ENCODE data around the gene AMHR2. TPM values are rescaled to one million over a fixed set of nuclear protein-coding genes. Genes with fewer than 3 reads are reported as not detected.
A peak's percentile ranks its signal among the peaks of the same experiment; 100 is the strongest.

The AMHR2 gene
- total and polyA plus RNA-seq, 4 donors, result 0.02 to 0.52 (median 0.22) TPM; not detected in 1

DNA sequence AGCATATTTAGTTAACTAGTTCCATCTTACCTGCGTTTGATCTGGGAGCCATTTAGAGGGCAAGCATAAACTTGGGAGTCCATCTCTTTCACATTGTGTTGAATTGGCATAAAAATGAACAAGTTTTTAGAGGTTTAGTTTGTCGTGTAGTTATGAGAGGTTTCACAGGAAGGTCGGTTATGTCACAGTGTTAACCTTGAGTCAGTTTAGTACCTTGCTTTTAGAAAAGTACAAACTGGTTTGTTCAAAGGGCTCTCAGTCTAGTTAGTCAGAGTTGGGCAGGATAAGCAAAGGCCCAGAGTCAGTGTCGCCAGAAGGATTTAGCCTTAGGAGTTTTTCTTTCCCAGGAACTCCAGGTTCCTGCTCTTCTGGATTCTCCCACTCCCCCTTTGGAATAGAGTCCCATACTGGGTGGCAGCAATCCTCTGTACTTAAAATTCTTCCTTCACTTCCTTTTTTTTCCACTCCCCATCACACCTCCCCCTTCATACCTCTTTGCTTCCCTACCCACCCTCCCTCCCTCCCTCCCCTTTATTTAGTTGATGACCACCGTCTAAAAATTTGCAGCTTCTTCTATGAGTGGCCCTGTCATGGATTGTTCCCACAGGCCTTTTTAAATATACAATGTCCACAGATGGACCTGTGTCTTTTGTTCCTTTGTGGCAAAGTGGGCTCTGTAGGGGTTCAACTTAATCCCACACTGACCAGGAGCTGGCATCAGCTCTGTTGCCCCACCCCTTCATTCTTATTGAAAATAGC is 40.3 kb downstream of the AMHR2 start:
- Histone ChIP-seq H3K4me3 (no peak overlapping the region), H3K27ac (ENCODE audit: low read depth in 1 of 2, low read length in 1 of 2) (peak overlapping the region in 1 of 2 donors; percentile 72), H3K4me1 (ENCODE audit: control insufficient read depth in 5 of 5, insufficient read depth in 5 of 5, low read length in 5 of 5) (peaks cover 0 to 19% (median 0%) of the 10 kb centered on the region in 5 donors), H3K27me3 (ENCODE audit: control insufficient read depth in 3 of 3, insufficient read depth in 3 of 3, low read length in 2 of 3) (no peaks in the 10 kb centered on the region), H3K9me3 (ENCODE audit: control insufficient read depth in 4 of 4, insufficient read depth in 3 of 4, low read length in 3 of 4) (no peaks in the 10 kb centered on the region), H3K9ac (ENCODE audit: insufficient read depth in 1 of 2, low read length in 2 of 2) (no peak overlapping the region), H3K36me3 (ENCODE audit: control insufficient read depth in 4 of 4, insufficient read depth in 4 of 4, low read length in 4 of 4) (peaks cover 58 to 91% (median 79%) of the 10 kb centered on the region in 4 donors)
- 65 to 68% methylated on average over 5 of the region's 5 CpGs for WGBS, 2 donors
- ATAC-seq (ENCODE audit: insufficient read depth, low FRiP score), result no peak
- TF ChIP-seq, protein P1, sequence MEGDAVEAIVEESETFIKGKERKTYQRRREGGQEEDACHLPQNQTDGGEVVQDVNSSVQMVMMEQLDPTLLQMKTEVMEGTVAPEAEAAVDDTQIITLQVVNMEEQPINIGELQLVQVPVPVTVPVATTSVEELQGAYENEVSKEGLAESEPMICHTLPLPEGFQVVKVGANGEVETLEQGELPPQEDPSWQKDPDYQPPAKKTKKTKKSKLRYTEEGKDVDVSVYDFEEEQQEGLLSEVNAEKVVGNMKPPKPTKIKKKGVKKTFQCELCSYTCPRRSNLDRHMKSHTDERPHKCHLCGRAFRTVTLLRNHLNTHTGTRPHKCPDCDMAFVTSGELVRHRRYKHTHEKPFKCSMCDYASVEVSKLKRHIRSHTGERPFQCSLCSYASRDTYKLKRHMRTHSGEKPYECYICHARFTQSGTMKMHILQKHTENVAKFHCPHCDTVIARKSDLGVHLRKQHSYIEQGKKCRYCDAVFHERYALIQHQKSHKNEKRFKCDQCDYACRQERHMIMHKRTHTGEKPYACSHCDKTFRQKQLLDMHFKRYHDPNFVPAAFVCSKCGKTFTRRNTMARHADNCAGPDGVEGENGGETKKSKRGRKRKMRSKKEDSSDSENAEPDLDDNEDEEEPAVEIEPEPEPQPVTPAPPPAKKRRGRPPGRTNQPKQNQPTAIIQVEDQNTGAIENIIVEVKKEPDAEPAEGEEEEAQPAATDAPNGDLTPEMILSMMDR (IDR thresholded peaks at IDR 0.05; ENCODE audit: control extremely low read depth, extremely low read depth), result no peak
- DNase-seq, result no peak

DNA sequence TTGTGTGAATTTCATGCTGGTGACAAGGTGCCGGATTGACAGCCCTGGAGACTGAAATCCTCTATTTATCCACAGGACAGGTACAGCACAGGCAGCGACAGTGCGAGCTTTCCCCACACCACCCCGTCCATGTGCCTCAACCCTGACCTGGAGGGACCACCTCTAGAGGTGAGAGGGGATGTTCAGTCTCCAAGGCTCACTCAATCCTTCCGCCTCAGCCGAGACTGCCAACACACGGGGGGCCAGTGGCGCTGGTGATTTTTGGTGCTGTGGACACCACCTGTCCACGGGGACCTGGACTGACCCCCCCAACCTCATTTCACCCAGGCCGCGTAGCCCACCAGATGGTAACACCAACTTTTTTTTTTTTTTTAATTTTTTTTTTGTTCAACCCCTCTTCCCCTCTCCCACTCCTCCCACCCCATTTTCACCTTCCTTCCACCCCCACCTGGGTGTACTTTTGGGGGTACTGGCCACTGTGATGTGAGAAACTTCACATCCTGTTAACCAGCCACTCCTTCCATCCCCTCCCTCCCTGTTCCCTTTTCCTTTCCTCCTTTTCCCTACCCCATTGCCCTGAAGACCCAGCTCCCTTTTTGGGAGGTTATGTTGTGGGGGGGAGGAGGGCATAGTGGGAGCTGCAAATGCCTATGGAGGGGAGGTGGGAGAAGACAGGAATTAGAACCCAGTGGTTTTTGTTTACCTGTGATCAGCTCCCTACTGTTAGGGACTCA is 41.2 kb downstream of the AMHR2 start:
- Histone ChIP-seq H3K27me3 (ENCODE audit: control insufficient read depth in 3 of 3, insufficient read depth in 3 of 3, low read length in 2 of 3) (no peaks in the 10 kb centered on the region), H3K27ac (ENCODE audit: low read depth in 1 of 2, low read length in 1 of 2) (no peak overlapping the region), H3K4me3 (no peak overlapping the region), H3K4me1 (ENCODE audit: control insufficient read depth in 5 of 5, insufficient read depth in 5 of 5, low read length in 5 of 5) (peaks cover 0 to 19% (median 0%) of the 10 kb centered on the region in 5 donors), H3K9me3 (ENCODE audit: control insufficient read depth in 4 of 4, insufficient read depth in 3 of 4, low read length in 3 of 4) (no peaks in the 10 kb centered on the region), H3K9ac (ENCODE audit: insufficient read depth in 1 of 2, low read length in 2 of 2) (no peak overlapping the region), H3K36me3 (ENCODE audit: control insufficient read depth in 4 of 4, insufficient read depth in 4 of 4, low read length in 4 of 4) (peaks cover 59 to 91% (median 77%) of the 10 kb centered on the region in 4 donors)
- no peak for ATAC-seq (ENCODE audit: insufficient read depth, low FRiP score)
- no peak for DNase-seq
- WGBS, 2 donors, result 96% methylated on average over 11 of the region's 11 CpGs
- TF ChIP-seq, protein P1 (IDR thresholded peaks at IDR 0.05; ENCODE audit: control extremely low read depth, extremely low read depth), result no peak

GRCh38 chr12:53465679-53466078 is 42.0 kb downstream of the AMHR2 start:
- H3K27me3 ChIP-seq (ENCODE audit: control insufficient read depth in 3 of 3, insufficient read depth in 3 of 3, low read length in 2 of 3), result no peaks in the 10 kb centered on the region
- no peaks in the 10 kb centered on the region for H3K9me3 ChIP-seq (ENCODE audit: control insufficient read depth in 4 of 4, insufficient read depth in 3 of 4, low read length in 3 of 4)
- DNase-seq (no peak), ATAC-seq (ENCODE audit: insufficient read depth, low FRiP score) (no peak)
- H3K4me1 ChIP-seq (ENCODE audit: control insufficient read depth in 5 of 5, insufficient read depth in 5 of 5, low read length in 5 of 5), result peaks cover 0 to 19% (median 0%) of the 10 kb centered on the region in 5 donors
- H3K36me3 ChIP-seq (ENCODE audit: control insufficient read depth in 4 of 4, insufficient read depth in 4 of 4, low read length in 4 of 4), result peaks cover 57 to 87% (median 78%) of the 10 kb centered on the region in 4 donors
- no peak overlapping the region for H3K9ac ChIP-seq (ENCODE audit: insufficient read depth in 1 of 2, low read length in 2 of 2)
- no peak overlapping the region for H3K4me3 ChIP-seq
- TF ChIP-seq, protein P1 (IDR thresholded peaks at IDR 0.05; ENCODE audit: control extremely low read depth, extremely low read depth), result no peak
- WGBS, 2 donors, result 74 to 80% methylated on average over 2 of the region's 2 CpGs
- H3K27ac ChIP-seq (ENCODE audit: low read depth in 1 of 2, low read length in 1 of 2), result no peak overlapping the region

Data from lung (tissue), 12 donors.